AG09319 (cell line): ENCODE measurements around the gene GNG2.
A peak's percentile ranks its signal among the peaks of the same experiment; 100 is the strongest.

Source experiments
- DNase-seq: peaks from one replicate; pipeline ENCODE4 v3.0.0-alpha.2; 2010; ENCODE audit warnings: low read depth; ENCODE audit errors: extremely low read depth
- TF ChIP-seq, protein P1 (sequence below): IDR thresholded peaks from 2 replicates; pipeline ENCODE4 v1.5.1; 2011; ENCODE audit warnings: low read depth, mild to moderate bottlenecking, inconsistent platforms, low read length, moderate library complexity

Gene GNG2

GRCh38 chr14:51865953-51866747 lies 5.7 kb downstream of the GNG2 start:
- TF ChIP-seq, protein P1, sequence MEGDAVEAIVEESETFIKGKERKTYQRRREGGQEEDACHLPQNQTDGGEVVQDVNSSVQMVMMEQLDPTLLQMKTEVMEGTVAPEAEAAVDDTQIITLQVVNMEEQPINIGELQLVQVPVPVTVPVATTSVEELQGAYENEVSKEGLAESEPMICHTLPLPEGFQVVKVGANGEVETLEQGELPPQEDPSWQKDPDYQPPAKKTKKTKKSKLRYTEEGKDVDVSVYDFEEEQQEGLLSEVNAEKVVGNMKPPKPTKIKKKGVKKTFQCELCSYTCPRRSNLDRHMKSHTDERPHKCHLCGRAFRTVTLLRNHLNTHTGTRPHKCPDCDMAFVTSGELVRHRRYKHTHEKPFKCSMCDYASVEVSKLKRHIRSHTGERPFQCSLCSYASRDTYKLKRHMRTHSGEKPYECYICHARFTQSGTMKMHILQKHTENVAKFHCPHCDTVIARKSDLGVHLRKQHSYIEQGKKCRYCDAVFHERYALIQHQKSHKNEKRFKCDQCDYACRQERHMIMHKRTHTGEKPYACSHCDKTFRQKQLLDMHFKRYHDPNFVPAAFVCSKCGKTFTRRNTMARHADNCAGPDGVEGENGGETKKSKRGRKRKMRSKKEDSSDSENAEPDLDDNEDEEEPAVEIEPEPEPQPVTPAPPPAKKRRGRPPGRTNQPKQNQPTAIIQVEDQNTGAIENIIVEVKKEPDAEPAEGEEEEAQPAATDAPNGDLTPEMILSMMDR = no peak
- no peak for DNase-seq

- TF ChIP-seq, protein P1 = no peak
- DNase-seq = peak; percentile 28
Observed at GRCh38 chr14:51867741-51868140, 7.3 kb downstream of the GNG2 start.

DNA sequence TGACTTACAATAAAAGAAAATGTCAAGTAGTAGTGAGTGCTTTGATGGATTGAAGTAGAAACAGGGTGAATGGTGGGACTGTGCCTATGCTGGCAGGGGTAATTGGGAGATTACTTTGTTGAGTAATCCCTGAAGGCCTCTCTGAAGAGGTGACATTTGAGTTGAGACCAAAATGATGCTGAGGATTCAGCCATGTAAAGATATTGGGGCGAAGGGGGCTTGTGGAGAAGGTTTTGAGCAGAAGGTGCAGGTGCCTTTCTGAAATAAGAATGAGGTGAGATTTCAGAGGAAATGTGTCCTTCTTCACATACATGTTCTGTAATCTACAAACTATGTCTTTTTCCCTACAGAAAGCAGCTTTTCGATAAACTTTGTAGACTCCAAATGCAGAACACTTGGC lies 8.0 kb downstream of the GNG2 start:
- no peak for DNase-seq

DNA sequence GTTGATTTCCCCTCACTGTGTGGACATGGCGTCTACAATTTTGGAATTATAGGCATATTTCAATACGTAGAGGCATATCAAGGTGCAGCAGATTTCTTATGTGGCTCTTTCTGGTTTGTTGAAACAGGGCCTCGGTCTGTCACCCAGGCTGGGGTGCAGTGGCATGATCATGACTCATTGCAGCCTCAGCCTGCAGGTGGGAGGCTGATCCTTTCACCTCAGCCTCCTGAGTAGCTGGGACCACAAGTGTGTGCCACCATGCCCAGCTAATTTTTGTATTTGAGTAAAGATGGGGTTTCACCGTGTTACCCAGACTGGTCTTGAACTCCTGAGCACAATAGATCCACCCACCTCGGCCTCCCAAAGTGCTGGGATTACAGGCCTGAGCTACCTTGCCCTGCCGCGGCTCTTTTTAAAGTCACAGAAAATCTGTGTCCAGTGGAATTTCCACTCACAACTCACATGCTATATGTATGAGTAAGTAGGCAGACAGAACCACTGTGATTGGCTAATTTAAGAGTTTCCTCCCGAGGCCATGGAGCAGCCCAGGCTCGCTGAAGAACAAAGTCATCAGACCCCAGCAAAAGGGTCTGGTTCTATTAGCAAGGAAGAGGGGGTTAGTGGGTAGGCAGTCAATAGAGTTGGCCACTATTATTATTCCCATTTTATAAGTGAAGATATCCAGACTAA lies 9.1 kb downstream of the GNG2 start:
- TF ChIP-seq, protein P1 = no peak
- no peak for DNase-seq

More for the DNA sequence above, 8.0 kb downstream of the GNG2 start:
- TF ChIP-seq, protein P1 = no peak

GRCh38 chr14:51870606-51871005 lies 10.2 kb downstream of the GNG2 start:
- TF ChIP-seq, protein P1 = no peak
- no peak for DNase-seq

DNA sequence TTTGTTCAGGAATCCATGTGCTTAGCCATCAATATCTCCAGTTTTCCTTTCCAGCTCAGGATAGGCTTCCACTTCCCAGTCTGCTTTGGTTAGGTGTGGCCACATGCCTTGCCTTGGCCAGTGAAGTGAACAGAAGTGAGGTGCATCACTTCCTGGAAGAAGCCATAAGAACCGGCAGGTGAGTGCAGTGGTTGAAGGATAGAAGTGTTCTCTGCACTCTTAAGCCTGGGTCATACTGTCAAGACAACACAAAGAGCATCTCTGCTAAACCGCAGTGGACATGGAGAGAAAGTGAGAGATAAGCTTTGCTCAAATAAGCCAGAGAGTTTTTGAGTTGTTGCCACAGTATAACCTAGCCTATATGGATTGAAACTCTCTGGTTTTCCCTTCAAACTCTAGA lies 11.4 kb downstream of the GNG2 start:
- DNase-seq = no peak
- TF ChIP-seq, protein P1 = no peak

DNA sequence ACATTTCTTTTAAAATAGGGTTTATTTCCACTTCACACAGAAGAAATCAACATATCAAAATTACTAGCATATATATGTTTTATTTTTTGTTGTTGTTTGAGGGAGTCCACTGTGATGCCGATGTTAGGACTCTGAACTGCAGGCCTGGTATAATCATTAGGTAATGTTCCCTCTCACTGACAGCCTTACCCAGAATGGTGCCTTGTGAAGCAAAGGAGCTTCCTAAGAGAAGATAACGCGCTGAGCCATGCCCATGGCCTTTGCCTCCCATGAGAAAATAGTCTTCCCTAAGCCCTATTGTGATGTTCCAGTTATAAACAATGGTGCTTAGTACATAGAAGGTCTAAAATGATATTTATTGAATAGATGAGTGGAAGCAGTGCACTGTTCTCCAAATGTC lies 12.0 kb downstream of the GNG2 start:
- TF ChIP-seq, protein P1 = no peak
- no peak for DNase-seq
